GM21390 (cell line): ENCODE results near the gene CDA.
A peak's percentile ranks its signal among the peaks of the same experiment; 100 is the strongest.

Source experiments
- ATAC-seq: cut with Tn5 transposase; IDR thresholded peaks from one replicate; pipeline ENCODE4 v1.9.1; 2021; ENCODE audit not compliant: unreplicated experiment

CDA gene

GRCh38 chr1:20615946-20616846 lies 27.3 kb downstream of the CDA start:
- no peak for ATAC-seq

- ATAC-seq = no peak
These were observed 28.1 kb downstream of the CDA start for GRCh38 chr1:20616847-20617487.

GRCh38 chr1:20618550-20618949 lies 29.7 kb downstream of the CDA start:
- ATAC-seq = no peak

GRCh38 chr1:20619999-20620398 lies 31.1 kb downstream of the CDA start:
- ATAC-seq = no peak

- ATAC-seq = no peak
These were observed 32.1 kb downstream of the CDA start for GRCh38 chr1:20621012-20621411.

GRCh38 chr1:20624709-20625108 lies 35.8 kb downstream of the CDA start:
- no peak for ATAC-seq

- no peak for ATAC-seq
These were observed 36.5 kb downstream of the CDA start for GRCh38 chr1:20625176-20626097.

- no peak for ATAC-seq
These were observed 37.2 kb downstream of the CDA start for GRCh38 chr1:20626098-20626427.

GRCh38 chr1:20626524-20626923 lies 37.6 kb downstream of the CDA start:
- no peak for ATAC-seq

- ATAC-seq = no peak
These were observed 41.8 kb downstream of the CDA start for GRCh38 chr1:20630729-20631128.

- ATAC-seq = no peak
These were observed 43.5 kb downstream of the CDA start for GRCh38 chr1:20632386-20632785.

GRCh38 chr1:20633190-20634064 lies 44.5 kb downstream of the CDA start, which contains the start of gene PINK1:
Gene PINK1 (plus strand): TSS chr1:20633458. CDS start chr1:20633549, 91 bp downstream.
- ATAC-seq = peak; percentile 58

- ATAC-seq = no peak
These were observed 45.2 kb downstream of the CDA start for GRCh38 chr1:20634065-20634593.

GRCh38 chr1:20634594-20635084 lies 45.7 kb downstream of the CDA start:
- no peak for ATAC-seq

GRCh38 chr1:20636785-20637347 lies 48.0 kb downstream of the CDA start:
- ATAC-seq = no peak

- ATAC-seq = no peak
These were observed 51.3 kb downstream of the CDA start for GRCh38 chr1:20640183-20640597.

GRCh38 chr1:20641975-20642374 lies 53.1 kb downstream of the CDA start:
- no peak for ATAC-seq

GRCh38 chr1:20643080-20643479 lies 54.2 kb downstream of the CDA start:
- ATAC-seq = no peak

GRCh38 chr1:20644416-20644815 lies 55.5 kb downstream of the CDA start:
- ATAC-seq = no peak

GRCh38 chr1:20645414-20645813 lies 56.5 kb downstream of the CDA start:
- ATAC-seq = no peak
